GM12878 (cell line): ENCODE data around the gene PPP1CA. TPM values are rescaled to one million over a fixed set of nuclear protein-coding genes. Genes with fewer than 3 reads are reported as not detected.

ENCODE experiments used
- ATAC-seq: fragments of 200-7000 bp; cut with Tn5 transposase; 3 replicates; pipeline ENCODE4 v1.9.1; 2020; ENCODE audit warnings: mild to moderate bottlenecking, moderate library complexity
- BruUV-seq: library from RNA; stranded (reverse); fragments of 400-500 nt; replicated peaks from 2 replicates; lab custom pipeline; 2021; lab: Mats Ljungman, UMichigan
- CTCF ChIA-PET: fragments of 300-600 bp; sonication (Branson Sonifier 250); formaldehyde crosslinking; extraction: SDS; loops from one replicate; lab custom pipeline; 2021; ENCODE audit warnings: inconsistent platforms; lab: Yijun Ruan, JAX
- POLR2A ChIA-PET: fragments of 350-600 bp; formaldehyde crosslinking; extraction: SDS; loops from one replicate; lab custom pipeline; 2021; ENCODE audit warnings: inconsistent platforms; lab: Charles Lee
- RAD21 ChIA-PET: fragments of 300-600 bp; sonication (Branson Sonifier 250); formaldehyde crosslinking; loops from one replicate; lab custom pipeline; 2023; ENCODE audit warnings: antibody characterized with exemption; ENCODE audit not compliant: unreplicated experiment; lab: Charles Lee
- SMC1A ChIA-PET: fragments of 300-600 bp; sonication (Branson Sonifier 250); formaldehyde crosslinking; loops from one replicate; lab custom pipeline; 2023; ENCODE audit not compliant: unreplicated experiment, uncharacterized antibody; lab: Charles Lee
- DNase-seq: peaks from one replicate; pipeline ENCODE4 v3.0.0-alpha.2; 2011; ENCODE audit warnings: low read depth, low spot score
- FAIRE-seq: peaks from 3 replicates; lab custom pipeline; 2011; peaks lifted over from hg19 to GRCh38; lab: Jason Lieb, UNC
- H2AFZ ChIP-seq: 2 replicates; pipeline ENCODE4 v1.6.0; 2011; ENCODE audit warnings: low read depth, low read length, control low read depth; ENCODE audit not compliant: control insufficient read depth
- H3K27ac ChIP-seq: 2 replicates; pipeline ENCODE4 v1.5.1; 2011; ENCODE audit warnings: control low read depth; ENCODE audit not compliant: control insufficient read depth, insufficient read depth
- H3K27me3 ChIP-seq, 2 experiments: replicated peaks in 1 of 2; 2 replicates each; pipeline versions ENCODE4 v1.6.0 to v1.6.1; 2011; ENCODE audit warnings: low read length in 1 of 2; ENCODE audit not compliant: control insufficient read depth in 2 of 2, insufficient read depth in 2 of 2
- H3K36me3 ChIP-seq, 2 experiments: 2 replicates each; pipeline ENCODE4 v1.5.1; 2011; ENCODE audit warnings: low read length in 1 of 2; ENCODE audit not compliant: control insufficient read depth in 2 of 2, insufficient read depth in 2 of 2
- H3K4me1 ChIP-seq: 2 replicates; pipeline ENCODE4 v1.6.1; 2011; ENCODE audit warnings: mild to moderate bottlenecking, low read length, moderate library complexity, mixed read lengths; ENCODE audit not compliant: control insufficient read depth, insufficient read depth
- H3K4me2 ChIP-seq: 2 replicates; pipeline ENCODE4 v1.6.0; 2011; ENCODE audit warnings: control low read depth; ENCODE audit not compliant: control insufficient read depth, insufficient read depth
- H3K4me3 ChIP-seq: fragments of 200-600 bp; sonication (generic); 2 replicates; pipeline ENCODE4 v1.5.1; 2016
- H3K79me2 ChIP-seq: 2 replicates; pipeline ENCODE4 v1.6.0; 2011; ENCODE audit warnings: low read length; ENCODE audit not compliant: control insufficient read depth, insufficient read depth
- H3K9ac ChIP-seq: 2 replicates; pipeline ENCODE4 v1.8.0; 2011; ENCODE audit warnings: low read length, control low read depth, mixed read lengths; ENCODE audit not compliant: control insufficient read depth, insufficient read depth
- H3K9me3 ChIP-seq: replicated peaks from 3 replicates; pipeline ENCODE4 v1.5.1; 2011; ENCODE audit warnings: mild to moderate bottlenecking, low read length; ENCODE audit not compliant: control insufficient read depth, insufficient read depth
- H4K20me1 ChIP-seq: 2 replicates; pipeline ENCODE4 v1.6.0; 2011; ENCODE audit not compliant: control insufficient read depth, insufficient read depth
- POLR2A ChIP-seq: IDR thresholded peaks from 2 replicates; pipeline ENCODE4 v1.6.1; 2011; ENCODE audit warnings: low read depth, mild to moderate bottlenecking, low read length
- POLR2AphosphoS2 ChIP-seq: IDR thresholded peaks from 2 replicates; pipeline ENCODE4 v1.6.1; 2011; ENCODE audit warnings: low read depth, mild to moderate bottlenecking, low read length, improper control_type of control experiment, moderate library complexity
- WGBS: methylation state at CpG from one replicate; pipeline ENCODE4 v1.1.6; 2016; ENCODE audit warnings: low lambda C conversion rate; ENCODE audit not compliant: insufficient replicate concordance, insufficient coverage; ENCODE audit errors: missing lambda C conversion rate; 5-methylcytosine and 5-hydroxymethylcytosine counted together
- in situ Hi-C: fragments of 300-500 bp; cut with MboI; formaldehyde crosslinking; loops from 9 replicates; pipeline ENCODE4 v1.14.3; 2018; ENCODE audit warnings: mixed read lengths
- intact Hi-C: fragments of 100-400 bp; cut with micrococcal nuclease; formaldehyde crosslinking; loops from one replicate; pipeline ENCODE4 v1.14.2; 2022; ENCODE audit not compliant: unreplicated experiment
- polyA plus RNA-seq, 11 experiments: library from polyadenylated mRNA; depleted of rRNA in 4 of 11; unstranded in 6 of 11; stranded (reverse) in 5 of 11; fragments of >200 nt; fragmentation: Nextera tagmentation in 4 of 11; fragmentation: Illumina TruSeq in 1 of 11; extraction: Ambion mirVana in 4 of 11; extraction: Trizol in 1 of 11; gene quantifications; 1 replicate in 1 of 11; 2 replicates in 10 of 11; pipeline versions ENCODE4 v1.2.1 to v1.2.3, GENCODE V29; 2011 to 2016; ENCODE audit warnings: inconsistent platforms in 2 of 11, missing spikeins in 2 of 11, low read depth in 1 of 11
- total RNA-seq, 4 experiments: library from RNA; depleted of rRNA in 3 of 4; stranded (reverse); fragments of >200 nt in 3 of 4; fragmentation: Illumina TruSeq in 1 of 4; extraction: Trizol in 1 of 4; gene quantifications; 2 replicates each; pipeline versions ENCODE4 v1.2.1 to v1.2.3, GENCODE V29; 2013 to 2021
- TF ChIP-seq, protein P1 (sequence below): IDR thresholded peaks from 2 replicates; pipeline ENCODE4 v1.6.1; 2011; ENCODE audit warnings: borderline replicate concordance, low read depth, mild to moderate bottlenecking, moderate library complexity, mixed read lengths, low read length; ENCODE audit not compliant: insufficient read depth; ENCODE audit errors: extremely low read length

PPP1CA gene
- total and polyA plus RNA-seq, 10 of the 15 experiments (the other 5 are each of a cell fraction or from before 2014, with no cell fraction given), result 26.4 to 458 (median 240) TPM

GRCh38 chr11:67441098-67441563 lies 39.5 kb upstream of the PPP1CA start:
- in situ Hi-C loops (no loop called here), intact Hi-C loops (no loop called here)
- CTCF ChIA-PET, result interaction anchor here (0.6 to 1.1 kb wide), 3 partner anchors 38 to 66 kb away, joined by 3 read pairs; partner anchors contain the start of gene TBC1D10C
- peaks cover 41% of the 10 kb centered on the region for H3K79me2 ChIP-seq
- no peak for FAIRE-seq
- peaks cover 31% of the 10 kb centered on the region for H3K4me1 ChIP-seq
- no peaks in the 10 kb centered on the region for H3K9me3 ChIP-seq
- RAD21 ChIA-PET, result interaction anchor here (0.6 kb wide), 1 partner anchor 24 kb away, joined by 3 read pairs; no protein-coding TSS in a partner anchor
- no peak for DNase-seq
- H3K9ac ChIP-seq, result no peak overlapping the region
- SMC1A ChIA-PET, result interaction anchor here (0.6 to 1.5 kb wide), 2 partner anchors 20 to 160 kb away, joined by 3 to 5 read pairs; no protein-coding TSS in a partner anchor
- H3K27ac ChIP-seq, result no peak overlapping the region
- H3K36me3 ChIP-seq, result peaks cover 0 to 2% of the 10 kb centered on the region in 2 experiments; a peak in 2 of 4 replicates
- BruUV-seq, result no TSS peak
- POLR2A ChIA-PET, result interaction anchor here (1.5 to 1.6 kb wide), 3 partner anchors 18 to 43 kb away, joined by 3 to 5 read pairs (median 5); partner anchors contain the start of gene PPP1CA
- no peaks in the 10 kb centered on the region for H3K27me3 ChIP-seq
- H3K4me3 ChIP-seq, result no peak overlapping the region
- no peak for ATAC-seq
- no peaks in the 10 kb centered on the region for H4K20me1 ChIP-seq
- no peak overlapping the region for H3K4me2 ChIP-seq
- WGBS, result 71% methylated on average over 21 of the region's 21 CpGs
- 0 out of 2 replicates have a peak, but pooled peaks have one; percentile 38 for TF ChIP-seq POLR2AphosphoS2
- TF ChIP-seq, protein P1, sequence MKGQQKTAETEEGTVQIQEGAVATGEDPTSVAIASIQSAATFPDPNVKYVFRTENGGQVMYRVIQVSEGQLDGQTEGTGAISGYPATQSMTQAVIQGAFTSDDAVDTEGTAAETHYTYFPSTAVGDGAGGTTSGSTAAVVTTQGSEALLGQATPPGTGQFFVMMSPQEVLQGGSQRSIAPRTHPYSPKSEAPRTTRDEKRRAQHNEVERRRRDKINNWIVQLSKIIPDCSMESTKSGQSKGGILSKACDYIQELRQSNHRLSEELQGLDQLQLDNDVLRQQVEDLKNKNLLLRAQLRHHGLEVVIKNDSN, result no peak
- peak; percentile 30 for TF ChIP-seq POLR2A
- no peak overlapping the region for H2AFZ ChIP-seq
